HAP-1 (cell line): ENCODE data around the gene ITPR2.
A peak's percentile ranks its signal among the peaks of the same experiment; 100 is the strongest.

Experiments used
- DNase-seq, 2 experiments: peaks; one replicate each; pipeline ENCODE4 v3.0.0-alpha.2; 2016 to 2020; ENCODE audit warnings: low spot score in 2 of 2
- H3K27me3 ChIP-seq: fragments of 250-450 bp; sonication (Bioruptor Pico); 2 replicates; pipeline ENCODE4 v1.5.1; 2020; ENCODE audit warnings: low read depth, mild to moderate bottlenecking, moderate library complexity
- H3K36me3 ChIP-seq: fragments of 250-450 bp; sonication (Bioruptor Pico); replicated peaks from 2 replicates; pipeline ENCODE4 v1.5.1; 2020; ENCODE audit warnings: mild to moderate bottlenecking
- H3K4me1 ChIP-seq: fragments of 250-450 bp; sonication (Bioruptor Pico); 2 replicates; pipeline ENCODE4 v1.5.1; 2020; ENCODE audit warnings: mild to moderate bottlenecking
- H3K4me3 ChIP-seq: fragments of 250-450 bp; sonication (Bioruptor Pico); 2 replicates; pipeline ENCODE4 v1.5.1; 2020; ENCODE audit warnings: mild to moderate bottlenecking, moderate library complexity
- H3K9me3 ChIP-seq: fragments of 250-450 bp; sonication (Bioruptor Pico); 2 replicates; pipeline ENCODE4 v1.5.1; 2020; ENCODE audit warnings: mild to moderate bottlenecking, moderate library complexity
- in situ Hi-C: fragments of 300-500 bp; cut with MboI; formaldehyde crosslinking; loops from 3 replicates; pipeline ENCODE4 v1.14.3; 2020; ENCODE audit warnings: low sequenced_read_pairs, inconsistent platforms, mixed read lengths

ITPR2 gene

GRCh38 chr12:26823390-26823789 lies 9.6 kb downstream of the ITPR2 start:
- H3K27me3 ChIP-seq, result no peaks in the 10 kb centered on the region
- H3K9me3 ChIP-seq, result no peaks in the 10 kb centered on the region
- no peak for DNase-seq
- in situ Hi-C loops, result no loop called here
- H3K36me3 ChIP-seq, result no peaks in the 10 kb centered on the region
- peaks cover 15% of the 10 kb centered on the region; the same call in 1 of the 2 replicates for H3K4me1 ChIP-seq
- no peak overlapping the region for H3K4me3 ChIP-seq

DNA sequence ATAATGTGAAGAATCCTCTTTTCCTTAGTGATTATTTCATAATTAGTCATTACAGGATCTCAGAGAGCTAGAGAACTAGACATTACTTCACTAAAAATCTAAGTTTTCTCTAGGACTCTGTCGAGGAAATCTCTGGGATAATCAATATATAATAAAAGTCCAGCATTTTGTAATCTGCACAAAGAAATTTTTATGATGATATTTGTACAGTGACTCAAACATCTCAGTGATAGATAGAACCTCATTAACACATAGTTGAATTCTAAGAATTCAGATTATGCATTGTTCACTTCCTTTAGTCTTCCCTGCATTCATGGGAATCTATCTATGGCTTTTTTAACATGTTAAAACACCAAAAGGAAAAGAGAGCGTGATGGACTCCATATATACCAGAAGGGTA lies 11.0 kb downstream of the ITPR2 start:
- H3K27me3 ChIP-seq, result no peaks in the 10 kb centered on the region
- peaks cover 19% of the 10 kb centered on the region for H3K4me1 ChIP-seq
- in situ Hi-C loops, result no loop called here
- H3K4me3 ChIP-seq, result no peak overlapping the region
- no peaks in the 10 kb centered on the region for H3K9me3 ChIP-seq
- DNase-seq, result peak in 1 of 2 experiments; percentile 15
- no peaks in the 10 kb centered on the region for H3K36me3 ChIP-seq

DNA sequence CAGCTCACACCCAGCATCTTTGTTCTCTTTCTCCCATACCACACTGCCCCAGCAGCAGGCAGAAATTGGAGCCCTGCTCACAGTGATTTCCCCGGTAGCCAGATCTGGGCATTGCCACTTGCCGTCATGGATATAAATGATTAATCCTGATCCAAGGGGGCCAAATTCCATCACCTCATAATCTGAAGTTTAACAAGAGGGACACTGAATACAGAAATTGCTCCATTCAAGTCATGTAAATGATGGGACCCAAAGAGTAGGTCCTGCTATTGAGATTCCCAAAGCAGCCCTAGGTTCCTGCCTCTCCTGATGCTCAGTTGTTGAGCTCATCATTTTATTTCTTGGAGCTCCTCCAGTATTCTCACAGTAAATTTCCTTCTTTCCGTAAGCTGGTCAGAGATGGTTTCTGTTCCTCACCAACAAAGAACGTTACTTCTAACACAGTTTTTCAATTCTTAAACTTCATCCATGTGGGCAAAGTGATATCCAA lies 11.7 kb downstream of the ITPR2 start:
- H3K36me3 ChIP-seq, result no peaks in the 10 kb centered on the region
- H3K4me3 ChIP-seq, result no peak overlapping the region
- in situ Hi-C loops, result no loop called here
- H3K27me3 ChIP-seq, result no peaks in the 10 kb centered on the region
- H3K4me1 ChIP-seq, result peaks cover 19% of the 10 kb centered on the region
- no peaks in the 10 kb centered on the region for H3K9me3 ChIP-seq
- DNase-seq, result no peak

DNA sequence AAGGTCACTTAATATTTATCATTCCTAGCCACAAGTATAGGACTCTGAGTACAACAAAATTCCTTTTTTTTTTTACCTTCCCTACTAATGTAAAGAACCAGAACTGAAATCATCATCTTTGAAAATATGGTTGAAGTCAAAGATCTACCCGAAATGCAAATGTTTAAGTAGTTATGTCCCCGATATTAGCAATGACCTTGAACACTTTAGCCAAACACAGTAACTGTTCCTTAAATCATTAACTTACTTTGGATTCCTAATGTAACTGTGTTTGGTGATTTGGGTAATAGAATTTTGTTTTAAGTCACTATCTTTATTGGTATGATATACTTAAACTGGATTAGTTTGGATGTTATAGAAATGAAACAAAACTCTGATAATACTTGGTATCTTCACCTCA lies 14.4 kb downstream of the ITPR2 start:
- in situ Hi-C loops, result no loop called here

GRCh38 chr12:26818201-26818600 lies 14.8 kb downstream of the ITPR2 start:
- Histone ChIP-seq H3K9me3 (no peaks in the 10 kb centered on the region), H3K36me3 (no peaks in the 10 kb centered on the region), H3K4me3 (no peak overlapping the region), H3K4me1 (peaks cover 19% of the 10 kb centered on the region), H3K27me3 (no peaks in the 10 kb centered on the region)
- DNase-seq, result peak in 1 of 2 experiments; percentile 6
- in situ Hi-C loops, result no loop called here

More for the DNA sequence above, 14.4 kb downstream of the ITPR2 start:
- no peak for DNase-seq
- Histone ChIP-seq H3K9me3 (no peaks in the 10 kb centered on the region), H3K4me1 (peaks cover 19% of the 10 kb centered on the region), H3K36me3 (no peaks in the 10 kb centered on the region), H3K4me3 (no peak overlapping the region), H3K27me3 (no peaks in the 10 kb centered on the region)

DNA sequence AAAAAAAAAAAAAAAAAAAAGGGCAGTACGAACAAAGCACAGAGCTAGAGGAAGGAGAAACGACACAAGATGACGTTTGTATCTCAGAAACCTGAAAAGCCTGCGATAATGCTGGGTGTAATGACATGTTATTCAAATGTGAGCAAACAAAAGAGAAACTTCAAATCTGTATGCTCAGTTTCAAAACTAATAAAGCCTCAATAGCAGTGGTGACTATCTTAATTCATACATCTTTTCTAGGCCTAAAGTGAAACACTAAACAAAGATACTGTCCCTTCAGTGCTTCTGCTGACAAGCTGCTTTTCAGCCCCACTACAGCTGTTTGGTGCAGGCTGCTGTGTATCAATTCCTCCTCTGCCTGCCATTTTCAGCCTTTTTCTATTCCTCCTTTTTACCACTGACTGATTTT lies 15.8 kb downstream of the ITPR2 start:
- in situ Hi-C loops, result no loop called here
- H3K9me3 ChIP-seq, result no peaks in the 10 kb centered on the region
- H3K4me1 ChIP-seq, result peaks cover 16% of the 10 kb centered on the region
- no peaks in the 10 kb centered on the region for H3K27me3 ChIP-seq
- DNase-seq, result no peak
- no peak overlapping the region for H3K4me3 ChIP-seq
- no peaks in the 10 kb centered on the region for H3K36me3 ChIP-seq

GRCh38 chr12:26813812-26814211 lies 19.2 kb downstream of the ITPR2 start:
- in situ Hi-C loops, result no loop called here

DNA sequence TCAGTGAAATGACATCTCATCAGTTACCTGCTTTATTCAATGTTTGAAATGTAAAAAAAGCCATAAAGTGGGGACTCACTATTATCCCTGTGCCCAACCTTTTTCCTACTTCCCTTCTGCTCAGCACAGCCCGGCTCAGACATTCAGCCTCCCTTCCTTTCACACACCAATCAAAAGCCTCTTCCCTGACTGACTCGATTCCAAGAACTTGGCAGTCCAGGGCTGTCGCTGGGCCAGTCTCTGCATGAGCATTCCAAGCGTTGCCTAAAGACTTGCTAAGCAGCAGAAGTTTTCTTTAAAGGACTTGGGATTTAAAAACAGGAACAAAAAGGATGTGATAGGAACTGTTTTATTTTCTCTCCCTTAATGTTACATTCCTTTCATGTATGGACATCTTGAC lies 22.7 kb downstream of the ITPR2 start:
- in situ Hi-C loops, result no loop called here
- H3K36me3 ChIP-seq, result no peaks in the 10 kb centered on the region
- no peak for DNase-seq
- H3K27me3 ChIP-seq, result no peaks in the 10 kb centered on the region
- no peak overlapping the region for H3K4me3 ChIP-seq
- H3K9me3 ChIP-seq, result no peaks in the 10 kb centered on the region
- no peaks in the 10 kb centered on the region for H3K4me1 ChIP-seq

More at GRCh38 chr12:26813812-26814211, 19.2 kb downstream of the ITPR2 start:
- H3K27me3 ChIP-seq, result no peaks in the 10 kb centered on the region
- DNase-seq, result no peak
- no peaks in the 10 kb centered on the region for H3K9me3 ChIP-seq
- H3K4me1 ChIP-seq, result peaks cover 12% of the 10 kb centered on the region
- no peaks in the 10 kb centered on the region for H3K36me3 ChIP-seq
- no peak overlapping the region for H3K4me3 ChIP-seq

DNA sequence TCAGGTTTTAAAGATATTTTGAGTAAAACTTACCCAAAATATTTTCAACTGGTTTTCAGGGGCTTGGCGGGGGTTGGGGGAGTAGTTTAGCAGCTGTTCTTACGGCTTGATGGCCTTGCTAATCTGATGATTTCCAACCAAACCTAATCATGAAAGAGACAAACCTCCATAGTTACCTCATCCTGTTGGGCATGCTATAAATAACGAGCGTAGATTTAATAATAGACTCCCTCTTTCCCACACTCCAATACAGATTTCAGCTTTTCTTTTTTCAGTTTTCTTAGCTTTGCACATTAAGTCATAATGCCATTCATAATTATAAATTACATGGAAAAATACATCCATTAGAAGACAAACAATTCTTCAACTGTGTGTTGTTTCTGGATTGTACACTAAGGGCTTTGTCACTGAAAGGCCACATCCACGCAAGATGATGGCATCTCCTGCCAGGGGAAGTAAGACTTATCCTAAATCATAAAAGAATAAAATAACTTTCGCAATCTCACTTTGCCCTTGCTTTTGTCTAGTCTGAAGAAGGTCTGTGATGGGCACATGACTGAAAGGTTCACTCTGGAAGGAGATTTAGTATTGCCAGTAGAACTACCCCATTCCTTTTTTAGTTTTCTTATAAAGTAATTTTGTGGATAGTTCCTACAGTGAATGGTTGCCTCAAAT lies 23.2 kb downstream of the ITPR2 start:
- no peaks in the 10 kb centered on the region for H3K27me3 ChIP-seq
- no peak for DNase-seq
- no peaks in the 10 kb centered on the region for H3K9me3 ChIP-seq
- no peaks in the 10 kb centered on the region for H3K4me1 ChIP-seq
- no peak overlapping the region for H3K4me3 ChIP-seq
- in situ Hi-C loops, result no loop called here
- no peaks in the 10 kb centered on the region for H3K36me3 ChIP-seq

DNA sequence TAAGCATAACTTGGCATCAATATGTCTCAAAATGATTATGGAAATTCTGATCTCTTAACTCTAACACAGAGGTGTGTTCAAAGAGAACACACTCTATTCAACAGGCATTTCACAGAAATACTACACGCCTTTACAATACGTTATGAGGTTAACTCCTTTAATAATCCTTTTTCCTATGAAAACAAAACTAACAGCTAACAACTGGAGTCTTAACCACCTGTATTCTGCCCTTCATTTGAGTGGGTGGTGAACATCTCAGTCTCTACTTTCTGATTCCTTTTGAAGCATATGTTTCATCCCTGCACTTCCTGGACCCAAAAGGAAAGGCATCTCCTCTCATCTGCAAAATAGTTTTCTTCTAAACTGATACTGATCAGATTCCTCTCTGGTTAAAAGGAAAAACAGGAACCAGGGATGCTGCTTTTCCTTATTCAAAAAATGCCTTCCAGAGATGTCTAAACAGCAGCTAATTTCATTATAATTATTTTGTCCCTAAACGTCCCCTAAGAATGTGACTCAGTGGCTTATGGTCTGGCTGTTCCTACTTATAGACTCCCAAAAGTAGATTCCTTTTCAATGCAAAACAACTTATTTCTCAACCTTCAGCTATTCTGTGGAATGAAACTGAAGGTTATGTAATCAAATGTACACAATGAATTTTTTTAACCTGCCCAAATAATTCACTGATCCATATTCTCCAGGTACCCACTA lies 24.1 kb downstream of the ITPR2 start:
- no peaks in the 10 kb centered on the region for H3K36me3 ChIP-seq
- no peaks in the 10 kb centered on the region for H3K4me1 ChIP-seq
- DNase-seq, result no peak
- in situ Hi-C loops, result no loop called here
- no peak overlapping the region for H3K4me3 ChIP-seq
- H3K27me3 ChIP-seq, result no peaks in the 10 kb centered on the region
- no peaks in the 10 kb centered on the region for H3K9me3 ChIP-seq

- Histone ChIP-seq H3K4me1 (no peaks in the 10 kb centered on the region), H3K27me3 (no peaks in the 10 kb centered on the region), H3K36me3 (no peaks in the 10 kb centered on the region), H3K9me3 (no peaks in the 10 kb centered on the region), H3K4me3 (no peak overlapping the region)
- in situ Hi-C loops, result no loop called here
- DNase-seq, result no peak
Measured at GRCh38 chr12:26807292-26807691, 25.7 kb downstream of the ITPR2 start.

DNA sequence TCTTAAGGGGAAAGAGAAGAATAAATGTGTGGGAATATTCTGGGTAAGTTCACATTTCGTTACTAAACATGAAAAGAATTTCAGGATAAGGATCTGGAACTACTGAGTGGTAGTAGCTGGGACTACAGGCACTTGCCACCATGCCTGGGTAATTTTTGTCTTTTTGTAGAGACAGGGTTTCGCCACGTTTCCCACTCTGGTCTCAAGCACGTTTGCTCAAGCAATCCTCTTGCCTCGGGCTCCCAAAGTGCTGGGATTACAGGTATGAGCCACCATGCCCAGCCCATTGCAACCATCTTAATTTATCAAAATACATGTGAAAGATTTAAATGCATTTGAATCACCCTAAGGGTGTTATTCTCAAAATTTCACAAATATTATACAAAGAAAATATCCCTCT lies 26.4 kb downstream of the ITPR2 start:
- H3K36me3 ChIP-seq, result no peaks in the 10 kb centered on the region
- H3K4me1 ChIP-seq, result no peaks in the 10 kb centered on the region
- in situ Hi-C loops, result no loop called here
- DNase-seq, result no peak
- no peak overlapping the region for H3K4me3 ChIP-seq
- H3K27me3 ChIP-seq, result no peaks in the 10 kb centered on the region
- no peaks in the 10 kb centered on the region for H3K9me3 ChIP-seq

DNA sequence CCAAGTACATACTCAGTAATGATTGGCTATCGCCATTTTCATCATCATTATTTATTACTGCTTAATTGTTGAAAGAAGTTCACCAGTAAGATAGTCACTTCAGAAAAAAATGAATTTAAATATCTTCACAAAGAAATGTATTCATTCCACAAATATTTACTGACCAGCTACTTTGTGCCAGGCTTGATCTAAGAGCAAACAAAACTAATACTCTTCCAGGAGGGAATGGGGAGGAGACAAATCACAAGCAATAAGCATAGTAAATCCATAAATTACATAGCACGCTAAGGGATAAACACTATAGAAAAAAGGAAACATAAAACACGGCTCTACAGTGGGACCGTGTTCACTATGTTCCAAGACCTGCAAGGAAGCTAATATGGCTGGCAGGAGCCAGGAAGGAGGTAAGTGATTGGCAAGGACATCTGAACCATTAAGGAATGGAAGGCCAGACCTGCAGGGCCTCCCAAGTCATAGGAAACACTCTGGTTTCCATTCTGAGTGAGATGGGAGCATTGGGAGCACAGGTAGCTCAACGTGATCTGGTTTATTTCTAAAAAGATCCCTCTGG lies 27.5 kb downstream of the ITPR2 start:
- no peaks in the 10 kb centered on the region for H3K27me3 ChIP-seq
- H3K9me3 ChIP-seq, result no peaks in the 10 kb centered on the region
- H3K36me3 ChIP-seq, result no peaks in the 10 kb centered on the region
- no peak for DNase-seq
- in situ Hi-C loops, result no loop called here
- H3K4me3 ChIP-seq, result no peak overlapping the region
- H3K4me1 ChIP-seq, result no peaks in the 10 kb centered on the region

GRCh38 chr12:26803552-26803951 lies 29.4 kb downstream of the ITPR2 start:
- H3K36me3 ChIP-seq, result no peaks in the 10 kb centered on the region
- DNase-seq, result no peak
- no peaks in the 10 kb centered on the region for H3K9me3 ChIP-seq
- in situ Hi-C loops, result no loop called here
- no peaks in the 10 kb centered on the region for H3K27me3 ChIP-seq
- H3K4me3 ChIP-seq, result no peak overlapping the region
- no peaks in the 10 kb centered on the region for H3K4me1 ChIP-seq
